NCI-H748 treated with DMSO at 0.1 percent for 48 hours (cell line): ENCODE results near the gene ITGA2B.
A peak's percentile ranks its signal among the peaks of the same experiment; 100 is the strongest.
"Not testable (repeated sequence)": the region's sequence is repeated elsewhere in the genome, so short reads cannot be mapped to it uniquely, and the experiment has no call there.

ENCODE experiments used
- DNase-seq: peaks from one replicate; lab custom pipeline; 2025; lab: John Stamatoyannopoulos, UW

Gene ITGA2B

DNA sequence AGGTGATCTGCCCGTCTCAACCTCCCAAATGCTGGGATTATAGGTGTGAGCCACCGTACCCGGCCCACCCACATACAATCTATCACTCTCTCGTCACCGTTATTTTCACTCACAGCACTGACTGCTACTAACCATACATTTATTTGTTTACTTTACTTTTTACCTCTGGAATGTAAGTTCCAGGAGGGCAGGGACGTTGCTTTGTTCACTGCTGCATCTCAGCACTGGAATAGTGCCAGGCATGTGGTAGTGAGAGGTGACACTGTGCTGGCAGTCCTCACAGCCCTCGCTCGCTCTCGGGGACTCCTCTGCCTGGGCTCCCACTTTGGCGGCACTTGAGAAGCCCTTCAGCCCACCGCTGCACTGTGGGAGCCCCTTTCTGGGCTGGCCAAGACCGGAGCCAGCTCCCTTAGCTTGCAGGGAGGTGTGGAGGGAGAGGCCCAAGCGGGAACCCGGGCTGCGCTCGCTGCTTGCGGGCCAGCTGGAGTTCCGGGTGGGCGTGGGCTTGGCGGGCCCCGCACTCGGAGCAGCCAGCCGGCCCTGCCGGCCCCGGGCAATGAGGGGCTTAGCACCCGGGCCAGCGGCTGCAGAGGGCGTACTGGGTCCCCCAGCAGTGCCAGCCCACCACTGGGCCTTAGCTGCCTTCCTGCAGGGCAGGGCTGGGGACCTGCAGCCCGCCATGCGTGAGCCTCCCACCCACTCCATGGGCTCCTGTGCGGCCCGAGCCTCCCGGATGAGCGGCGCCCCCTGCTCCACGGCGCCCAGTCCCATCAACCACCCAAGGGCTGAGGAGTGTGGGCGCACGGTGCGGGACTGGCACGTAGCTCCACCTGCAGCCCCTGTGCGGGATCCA, 20.8 kb downstream of the ITGA2B start:
- DNase-seq: not testable (repeated sequence)

DNA sequence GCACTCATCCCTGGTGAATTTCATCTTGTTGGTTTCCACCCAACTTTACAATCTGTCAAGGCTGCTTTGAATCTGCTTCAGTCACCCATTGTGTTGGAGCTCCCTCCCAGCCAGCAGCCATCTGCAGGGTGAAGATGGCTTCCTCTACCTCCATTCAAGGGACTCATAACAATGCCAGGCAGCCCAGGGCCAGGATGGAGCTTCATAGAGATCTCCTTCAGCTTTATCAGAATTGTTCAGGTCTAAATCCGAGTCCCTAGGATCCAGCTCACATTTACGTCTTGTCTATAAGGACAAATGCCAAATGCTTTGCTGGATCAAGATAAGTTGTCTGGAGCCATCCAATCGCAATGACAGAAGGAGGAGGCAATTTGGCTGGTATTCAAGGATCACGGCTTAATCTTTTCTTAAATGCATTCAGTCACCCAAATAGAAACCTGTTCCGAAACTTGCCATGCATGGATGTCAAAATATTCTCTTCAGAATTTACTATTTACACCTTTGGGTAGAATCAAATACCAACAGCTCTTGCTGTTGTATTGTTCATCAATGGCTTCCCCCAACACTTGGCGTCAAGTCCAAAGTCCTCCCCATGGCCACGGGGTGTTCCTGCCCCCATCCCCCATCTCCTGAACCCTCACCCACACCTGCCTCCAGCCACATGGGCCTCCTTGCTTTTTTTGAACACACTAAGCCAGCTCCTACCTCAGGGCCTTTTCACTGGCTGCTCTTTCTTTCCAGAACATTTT, 22.0 kb downstream of the ITGA2B start:
- no peak for DNase-seq

DNA sequence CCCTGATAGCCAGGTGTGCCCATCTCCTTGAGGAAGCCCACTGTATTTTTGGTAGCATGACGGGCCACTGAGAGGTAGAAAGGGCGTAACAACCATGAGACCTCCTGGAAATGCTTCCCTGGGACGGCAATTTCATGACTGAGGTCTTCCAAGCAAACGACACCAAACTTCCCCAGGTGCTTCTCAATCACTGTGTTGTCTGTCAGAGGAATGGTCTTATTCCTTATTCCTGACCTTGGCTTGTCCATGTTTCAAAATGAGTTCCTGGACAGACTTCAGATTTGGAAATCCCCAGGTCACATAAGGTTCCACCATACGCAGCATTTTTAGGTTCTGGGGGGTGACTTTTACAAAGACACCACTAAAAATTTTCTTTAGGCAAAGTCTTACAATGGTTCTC, 24.4 kb downstream of the ITGA2B start:
- not testable (repeated sequence) for DNase-seq

DNA sequence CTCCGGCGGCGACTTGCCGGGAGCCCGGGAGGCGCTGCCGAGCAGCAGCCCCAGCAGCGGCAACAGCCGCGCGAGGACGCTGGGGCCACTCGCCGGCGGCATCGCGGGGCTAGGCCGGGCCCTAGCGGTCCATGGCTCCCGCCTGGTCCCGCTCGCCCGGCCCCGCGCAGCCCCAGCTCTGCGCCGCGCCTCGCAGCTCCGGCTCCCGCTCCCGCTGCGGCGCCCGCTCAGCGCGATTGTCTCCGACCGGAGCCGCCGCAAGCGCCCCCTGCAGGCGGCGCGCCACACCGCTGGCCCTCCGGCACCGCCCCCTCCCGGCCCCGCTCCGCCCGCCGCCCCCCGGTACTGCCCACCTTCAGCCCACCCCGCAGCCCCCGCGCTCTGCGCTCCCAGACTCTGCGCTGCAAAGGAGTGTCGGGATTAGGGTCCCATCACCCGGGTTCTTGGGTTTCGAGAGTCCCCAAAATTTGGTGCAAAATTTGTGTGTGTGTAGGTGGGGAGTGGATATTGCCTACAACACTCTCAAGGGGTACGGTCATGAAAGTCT, 25.8 kb downstream of the ITGA2B start, which contains the start of gene FAM171A2:
TSS of gene FAM171A2 (minus strand) at position 241 of the 547 bp plus-strand sequence. CDS start at position 102, 139 bp downstream.
- peak; percentile 41 for DNase-seq

DNA sequence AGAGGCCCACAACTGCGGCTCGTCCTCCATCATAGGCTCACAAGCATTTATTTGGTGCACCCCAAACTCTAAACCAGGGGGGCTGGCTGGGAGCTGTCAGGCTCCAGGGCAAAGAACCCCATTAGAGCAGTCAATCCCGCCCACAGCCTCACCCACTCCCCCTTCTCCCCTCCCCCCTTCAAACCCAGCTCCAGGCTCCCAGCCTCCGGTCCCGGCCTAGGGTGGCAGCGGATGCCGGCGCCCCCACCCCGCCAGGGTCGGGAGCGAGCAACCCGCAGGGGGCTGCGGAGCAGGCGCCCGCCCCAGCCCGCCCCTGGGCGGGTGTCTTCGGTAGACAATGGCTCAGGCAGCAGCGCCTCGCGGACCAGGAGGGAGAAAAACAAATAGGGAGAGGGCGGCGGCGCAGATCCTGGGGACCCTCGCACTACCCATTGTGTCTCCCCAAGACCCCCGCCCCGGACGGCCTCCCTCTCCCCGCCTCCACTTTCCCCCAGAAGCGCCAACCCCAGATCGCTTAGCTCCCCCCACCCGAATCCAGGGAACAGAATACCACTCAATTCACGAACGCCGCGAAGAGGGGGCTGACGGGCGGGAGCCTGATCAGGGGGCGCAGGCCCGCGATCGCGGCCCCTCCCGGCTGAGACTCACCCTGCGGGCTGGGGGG, 26.4 kb downstream of the ITGA2B start:
- DNase-seq: no peak

DNA sequence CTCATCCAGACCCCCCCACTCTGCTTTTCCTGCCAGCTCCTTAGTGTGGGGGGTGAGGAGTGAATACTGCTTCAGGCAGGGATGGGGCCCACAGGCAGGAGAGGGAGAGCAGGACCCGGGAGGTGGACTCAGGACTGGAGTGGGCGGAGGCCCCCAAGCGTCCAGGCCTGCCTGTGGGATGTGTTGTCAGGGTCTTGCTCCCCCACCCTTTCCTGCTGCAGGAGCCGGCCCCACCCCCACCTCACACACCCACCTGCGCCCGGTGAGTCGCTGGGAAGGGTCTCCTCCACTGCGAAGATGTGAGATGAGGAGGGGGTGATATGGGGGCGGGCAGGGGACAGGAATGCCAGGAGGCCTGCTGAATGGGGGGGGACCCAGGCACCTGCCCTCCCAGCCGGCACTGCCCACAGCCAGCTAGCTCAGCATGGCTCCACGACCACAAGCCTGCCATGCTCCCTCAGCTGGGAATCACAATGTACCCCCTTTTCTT, 26.9 kb downstream of the ITGA2B start:
- no peak for DNase-seq

DNA sequence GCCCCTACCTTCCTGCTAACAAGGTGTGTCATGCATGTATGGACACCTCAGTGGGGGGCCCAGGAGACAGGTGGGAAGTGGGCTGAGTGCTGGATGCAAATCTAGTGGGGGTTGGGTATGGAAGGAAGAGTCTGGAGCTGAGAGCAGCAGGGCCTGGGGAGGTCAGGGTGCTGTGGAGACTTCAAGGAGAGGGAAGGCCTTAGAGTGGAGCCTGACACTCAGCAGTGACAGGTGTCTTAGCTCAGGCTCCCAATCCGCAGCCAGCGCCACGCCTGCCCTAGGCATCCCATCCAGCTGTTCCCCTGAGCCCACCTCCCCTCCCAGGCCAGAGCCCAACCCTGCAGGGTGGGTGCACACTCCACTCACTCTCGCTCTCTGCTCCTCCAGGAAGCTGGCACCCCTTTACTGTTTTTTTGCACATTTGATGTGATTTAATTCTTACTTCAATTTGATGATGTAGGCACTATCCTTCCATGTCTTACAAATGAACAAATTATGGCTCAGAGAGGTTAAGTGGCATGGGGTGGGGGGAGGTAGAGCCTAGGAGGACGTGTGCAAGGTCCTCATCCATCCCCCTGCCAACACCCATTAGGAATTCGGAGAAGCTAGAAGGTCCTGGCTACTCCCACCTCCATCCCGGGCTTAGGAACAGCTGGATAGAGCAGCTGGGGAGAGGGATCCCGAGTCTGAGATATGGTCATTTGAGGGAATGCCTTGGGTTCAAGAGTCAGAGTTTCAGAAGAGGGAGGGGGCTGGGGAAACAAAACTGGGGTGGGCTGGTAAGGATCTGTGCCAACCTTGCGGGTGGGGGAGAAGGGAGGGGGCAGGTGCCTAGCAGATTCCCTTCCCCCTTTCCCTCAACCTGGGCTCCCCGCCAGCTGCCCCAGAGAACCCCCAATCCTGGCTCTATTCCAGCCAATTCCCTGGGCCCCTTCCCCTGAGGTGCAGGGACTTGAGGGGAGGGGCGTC, 27.9 kb downstream of the ITGA2B start:
- no peak for DNase-seq

DNA sequence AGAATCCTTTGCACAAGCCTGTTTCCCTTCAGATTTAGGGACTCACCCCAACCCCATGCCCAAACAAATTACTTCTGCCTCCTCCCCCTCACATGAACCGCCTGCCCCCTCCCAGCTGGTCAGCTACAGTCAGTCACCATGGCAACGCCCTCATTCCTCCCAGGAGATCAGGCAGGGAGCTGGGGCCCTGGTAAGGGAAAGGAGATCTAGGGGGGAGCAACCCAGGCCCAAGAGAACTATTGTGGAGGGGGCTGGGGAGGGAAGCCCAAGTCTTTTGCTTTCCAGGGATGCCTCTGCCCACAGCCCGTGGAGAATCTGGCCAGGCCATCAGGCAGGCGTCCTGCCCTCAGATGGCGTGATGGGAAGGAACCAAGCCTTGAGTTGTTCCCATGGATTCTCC, 28.6 kb downstream of the ITGA2B start:
- DNase-seq: no peak

DNA sequence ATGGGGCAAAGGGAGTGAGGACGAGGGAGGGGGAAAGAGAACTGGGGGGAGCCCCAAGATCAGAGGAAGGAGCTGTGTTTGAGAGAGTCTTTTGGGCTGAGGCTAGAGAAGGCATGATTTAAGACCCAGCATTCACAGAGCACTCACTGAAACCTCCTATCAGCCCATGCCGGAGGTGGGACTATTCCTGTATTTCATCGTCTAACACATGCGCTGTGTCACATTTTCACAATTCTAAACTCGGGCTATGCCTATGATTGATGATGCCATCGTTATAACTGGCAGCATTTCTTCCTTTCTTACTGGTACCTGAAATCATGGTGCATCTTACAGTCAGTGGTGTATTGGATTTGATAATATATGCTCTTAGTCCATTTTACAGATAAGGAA, 29.3 kb downstream of the ITGA2B start:
- no peak for DNase-seq

DNA sequence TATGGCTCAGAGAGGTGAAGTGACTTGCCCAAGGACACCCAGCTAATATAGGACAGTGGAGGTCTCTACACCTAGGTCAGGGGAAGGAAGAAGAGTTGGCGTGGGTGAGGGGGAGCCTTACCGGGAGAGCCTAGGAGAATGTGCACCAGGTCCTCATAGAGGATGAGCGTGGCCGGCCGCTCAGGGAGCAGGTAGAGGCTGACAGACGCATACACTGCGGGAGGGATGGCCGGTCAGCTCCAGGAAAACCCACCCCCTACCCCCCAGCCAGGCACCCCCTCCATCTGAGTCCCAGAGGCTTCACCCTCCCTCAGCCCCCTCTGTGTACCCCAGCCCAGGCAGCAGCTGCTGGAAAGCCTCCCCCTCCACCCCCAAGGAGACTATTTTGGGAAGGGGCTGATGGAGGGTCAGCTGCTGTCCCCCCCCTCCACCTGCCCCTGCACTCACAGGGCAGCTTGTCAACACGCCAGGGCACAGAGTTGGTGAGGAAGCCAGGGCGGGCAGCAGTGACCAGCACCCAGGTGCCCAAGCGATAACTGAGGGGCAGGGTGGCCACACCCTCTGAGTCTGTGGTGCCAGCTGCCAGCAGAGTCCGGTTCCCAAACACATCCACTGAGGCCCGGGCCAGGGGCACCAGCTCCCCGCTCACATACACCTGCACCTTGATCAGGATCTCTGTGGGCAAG, 29.8 kb downstream of the ITGA2B start:
- DNase-seq: no peak

DNA sequence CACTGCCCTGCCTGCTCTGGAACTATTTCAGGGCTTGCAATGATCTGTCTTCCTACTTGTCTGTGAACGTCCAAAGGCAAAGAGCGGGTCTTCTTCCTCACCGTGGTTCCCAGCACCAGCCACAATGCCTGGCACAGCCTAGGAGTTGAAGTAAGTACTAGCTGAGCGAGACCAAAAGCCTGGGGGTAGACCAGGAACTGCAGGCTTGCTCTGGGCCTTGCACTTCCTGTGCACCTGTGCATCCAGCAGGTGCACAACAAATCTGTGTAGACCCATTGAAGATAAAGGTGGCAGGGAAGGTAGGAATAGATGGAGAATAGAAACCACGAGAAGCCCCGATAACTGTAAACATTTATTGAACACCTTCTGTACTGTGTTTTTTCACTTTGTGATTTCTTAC, 30.4 kb downstream of the ITGA2B start:
- DNase-seq: no peak

DNA sequence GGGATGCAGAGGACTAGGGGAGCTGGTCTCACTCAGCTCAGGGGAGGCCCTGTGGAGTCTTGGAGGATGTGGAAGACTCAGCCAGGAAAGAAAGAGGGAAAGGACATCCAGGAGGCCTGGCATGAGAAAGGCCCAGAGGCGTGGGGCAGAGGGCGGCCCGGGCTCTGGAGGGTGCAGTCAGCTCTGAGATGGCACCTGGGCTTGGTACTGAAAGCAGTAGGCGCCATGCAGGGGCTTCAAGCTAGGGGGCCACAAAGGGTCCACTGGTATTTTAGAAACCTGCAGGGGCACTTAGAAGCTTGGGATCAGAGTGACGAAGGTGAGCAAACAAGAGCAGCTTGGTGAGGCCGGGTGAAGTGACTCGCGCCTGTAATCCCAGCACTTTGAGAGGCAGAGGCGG, 31.4 kb downstream of the ITGA2B start:
- no peak for DNase-seq

DNA sequence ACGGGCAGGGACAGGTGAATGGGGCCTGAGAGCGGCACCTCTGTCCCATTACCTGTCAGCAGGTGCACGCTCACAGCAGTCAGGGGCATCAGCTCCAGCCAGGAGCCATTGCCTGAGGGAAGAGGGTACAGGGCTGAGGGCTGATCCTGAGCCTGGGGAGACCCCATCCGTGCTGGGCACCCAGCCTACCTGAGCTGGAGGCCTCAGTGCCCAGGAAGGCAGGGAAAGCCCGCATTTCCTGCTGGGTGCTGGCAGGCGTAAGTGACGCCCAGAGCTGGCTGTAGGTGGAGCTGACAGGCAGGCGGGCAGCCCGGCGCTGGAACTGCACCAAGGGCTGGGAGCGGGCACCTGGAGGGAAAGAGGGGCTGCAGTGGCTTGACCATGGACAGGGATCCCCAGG, 33.2 kb downstream of the ITGA2B start:
- no peak for DNase-seq

DNA sequence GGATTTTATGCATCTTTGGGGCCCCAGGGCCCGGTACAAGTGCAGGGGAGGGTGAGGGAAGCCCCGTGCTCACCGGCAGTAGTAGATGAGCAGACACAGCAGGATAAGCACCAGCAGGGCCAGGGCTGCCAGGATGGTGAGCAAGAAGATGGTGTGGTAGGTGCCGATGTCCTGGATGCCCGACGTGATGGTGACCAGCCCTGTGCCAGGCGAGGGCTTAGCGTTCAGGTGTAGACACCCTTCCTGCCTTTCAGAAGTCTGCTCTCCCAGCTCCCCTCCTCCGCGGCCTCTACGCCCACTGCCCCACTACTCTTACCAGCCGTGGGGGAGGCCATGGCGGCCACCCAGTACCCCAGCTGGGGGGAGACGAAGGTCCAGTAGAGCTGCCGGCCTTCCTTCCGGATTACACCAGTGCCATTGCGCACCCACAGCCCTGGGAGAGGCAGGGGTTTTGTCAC, 33.8 kb downstream of the ITGA2B start:
- no peak for DNase-seq

DNA sequence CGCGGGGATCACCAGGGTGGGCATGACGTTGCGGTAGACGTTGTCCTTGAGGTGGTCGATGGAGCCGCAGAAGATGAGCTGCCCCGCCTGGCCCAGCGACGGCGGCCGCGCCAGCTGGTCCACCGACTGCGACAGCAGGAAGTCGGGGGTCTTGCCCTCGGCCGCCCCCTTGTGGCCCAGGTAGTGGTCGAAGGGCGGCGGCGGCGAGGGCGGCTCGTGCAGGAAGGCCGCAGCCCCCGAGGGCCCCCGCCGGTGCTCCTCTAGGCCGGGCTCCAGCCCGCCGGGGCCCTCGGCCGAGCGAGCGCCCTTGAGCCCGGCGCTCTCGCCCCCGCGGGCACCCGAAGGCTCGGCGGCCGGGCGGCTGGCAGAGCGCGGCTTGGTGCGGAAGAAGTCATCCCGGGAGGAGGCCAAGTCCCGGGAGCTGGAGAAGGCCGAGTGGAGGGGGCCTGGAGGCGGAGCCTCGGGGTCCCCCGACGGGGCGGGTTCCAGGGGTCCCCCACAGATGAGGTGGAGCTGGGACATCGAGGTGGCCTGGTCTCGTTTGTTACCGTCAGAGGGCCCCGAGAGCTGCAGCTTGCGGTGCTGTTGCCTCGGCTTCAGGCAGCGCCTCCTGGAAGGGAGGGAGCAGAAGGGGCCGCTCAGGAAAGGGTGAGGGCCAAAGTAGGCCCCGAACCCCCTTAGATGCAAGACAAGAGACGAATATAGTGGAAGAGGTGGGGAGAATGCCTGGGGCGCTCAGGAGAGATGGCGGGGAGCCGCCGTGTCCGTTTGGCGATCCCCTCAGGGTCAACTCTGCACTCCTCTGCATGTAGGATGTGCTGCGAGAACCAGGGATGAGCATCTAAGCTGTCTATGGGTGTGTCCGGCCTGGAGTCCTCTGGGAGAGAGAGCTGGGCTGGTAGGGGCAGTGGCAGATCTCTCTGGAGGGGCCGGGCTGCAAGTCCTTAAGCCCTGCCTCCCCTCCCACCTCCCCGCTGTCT, 34.6 kb downstream of the ITGA2B start:
- no peak for DNase-seq

DNA sequence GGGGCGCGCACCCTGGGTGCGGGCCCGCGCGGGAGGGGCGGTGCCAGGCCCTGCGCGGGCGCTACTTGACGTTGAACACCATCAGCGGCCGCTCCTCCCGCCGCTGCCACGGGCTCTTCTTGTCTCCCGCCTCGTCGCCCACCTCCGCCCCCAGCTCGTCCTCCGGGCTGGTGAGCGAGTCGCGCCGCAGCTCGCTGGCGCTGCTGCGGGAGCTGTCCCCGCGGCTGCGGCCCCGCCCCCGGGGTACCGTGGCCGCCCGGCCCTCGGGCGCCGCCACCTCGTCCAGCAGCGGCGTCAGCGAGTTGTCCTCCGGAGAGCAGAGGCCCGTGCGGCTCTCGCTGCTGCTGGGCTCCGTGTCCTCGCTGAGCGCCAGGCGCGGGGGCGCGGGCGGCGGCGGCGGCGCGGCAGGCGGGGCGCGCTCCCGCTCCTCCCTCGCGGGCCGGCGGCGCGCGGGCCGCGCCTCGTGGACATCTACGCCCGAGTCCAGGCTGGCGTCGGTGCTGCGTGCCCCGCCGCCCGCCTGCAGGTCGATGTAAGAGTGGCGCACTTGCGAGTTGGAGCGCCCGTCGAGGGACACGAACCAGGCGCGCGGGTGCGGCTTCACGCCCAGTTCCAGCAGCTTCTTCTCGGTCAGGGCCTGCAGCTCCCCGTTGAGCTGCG, 35.6 kb downstream of the ITGA2B start:
- DNase-seq: no peak

DNA sequence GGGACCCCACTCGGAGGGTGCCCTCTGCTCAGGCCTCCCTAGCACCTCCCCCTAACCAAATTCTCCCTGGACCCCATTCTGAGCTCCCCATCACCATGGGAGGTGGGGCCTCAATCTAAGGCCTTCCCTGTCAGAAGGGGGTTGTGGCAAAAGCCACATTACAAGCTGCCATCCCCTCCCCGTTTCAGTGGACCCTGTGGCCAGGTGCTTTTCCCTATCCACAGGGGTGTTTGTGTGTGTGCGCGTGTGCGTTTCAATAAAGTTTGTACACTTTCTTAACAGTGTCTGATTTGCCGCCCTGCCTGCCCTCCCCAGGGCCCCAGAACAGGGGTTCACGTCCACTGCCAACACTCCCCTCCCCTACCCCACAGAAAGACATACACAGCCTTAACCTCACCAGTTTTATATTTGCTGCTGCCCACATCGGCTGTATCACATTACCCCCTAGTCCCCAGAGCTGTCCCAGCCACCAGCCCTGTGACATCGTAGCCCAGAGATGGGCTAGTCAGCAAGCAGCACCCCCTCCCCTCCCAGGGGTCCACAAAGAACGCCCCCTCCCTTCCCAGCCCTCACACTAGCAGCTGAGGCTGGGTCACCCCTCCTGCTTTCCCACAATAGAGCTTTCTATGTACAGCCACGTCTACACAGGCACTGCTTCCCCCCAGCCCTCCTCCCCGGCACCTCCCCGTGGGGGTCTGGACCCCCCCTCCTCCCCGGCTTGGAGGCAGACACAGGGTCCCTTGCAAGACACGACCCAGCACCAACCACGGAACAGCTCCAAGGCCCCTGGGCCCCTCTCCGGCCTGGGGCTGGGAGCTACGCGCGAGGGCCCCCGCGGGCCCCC, 36.4 kb downstream of the ITGA2B start:
- no peak for DNase-seq
